ENCODE results near the gene PPIL4. TPM values are rescaled to one million over a fixed set of nuclear protein-coding genes. Genes with fewer than 3 reads are reported as not detected.
A peak's percentile ranks its signal among the peaks of the same experiment; 100 is the strongest.

The PPIL4 gene
- total and polyA plus RNA-seq, 2 of the 13 experiments (the other 11 are each of a cell fraction or from before 2014, with no cell fraction given): 5.5 to 46.0 TPM

GRCh38 chr6:149545754-149546471 lies at the start of gene PPIL4 (continued):
- peak; percentile 89 for TF ChIP-seq ZNF687 (CRISPR knock-in tag; IDR thresholded peaks at IDR 0.05)
- no peak; the same call in none of the 2 replicates for TF ChIP-seq TP53 (CRISPR knock-in tag; conservative IDR thresholded peaks at IDR 0.05)
- no peak for TF ChIP-seq RBM22 (optimal IDR thresholded peaks at IDR 0.05; ENCODE audit: low read length)
- 0 out of 2 replicates have a peak, but pooled peaks have one; percentile 62 for TF ChIP-seq ZNF83 (CRISPR knock-in tag; IDR thresholded peaks at IDR 0.05; ENCODE audit: borderline replicate concordance)
- TF ChIP-seq ZNF737 (CRISPR knock-in tag; IDR thresholded peaks at IDR 0.05; ENCODE audit: borderline replicate concordance): peak; percentile 87; the same call in 1 of the 2 replicates
- TF ChIP-seq ZNF180 (CRISPR knock-in tag; IDR thresholded peaks at IDR 0.05; ENCODE audit: borderline replicate concordance, low read depth): 0 out of 2 replicates have a peak, but pooled peaks have one; percentile 58
- TF ChIP-seq KDM5A (IDR thresholded peaks at IDR 0.05; ENCODE audit: borderline replicate concordance, low read length): peak; percentile 99
- TF ChIP-seq ZBTB21 (CRISPR knock-in tag; IDR thresholded peaks at IDR 0.05): peak; percentile 84
- TF ChIP-seq, protein P1, sequence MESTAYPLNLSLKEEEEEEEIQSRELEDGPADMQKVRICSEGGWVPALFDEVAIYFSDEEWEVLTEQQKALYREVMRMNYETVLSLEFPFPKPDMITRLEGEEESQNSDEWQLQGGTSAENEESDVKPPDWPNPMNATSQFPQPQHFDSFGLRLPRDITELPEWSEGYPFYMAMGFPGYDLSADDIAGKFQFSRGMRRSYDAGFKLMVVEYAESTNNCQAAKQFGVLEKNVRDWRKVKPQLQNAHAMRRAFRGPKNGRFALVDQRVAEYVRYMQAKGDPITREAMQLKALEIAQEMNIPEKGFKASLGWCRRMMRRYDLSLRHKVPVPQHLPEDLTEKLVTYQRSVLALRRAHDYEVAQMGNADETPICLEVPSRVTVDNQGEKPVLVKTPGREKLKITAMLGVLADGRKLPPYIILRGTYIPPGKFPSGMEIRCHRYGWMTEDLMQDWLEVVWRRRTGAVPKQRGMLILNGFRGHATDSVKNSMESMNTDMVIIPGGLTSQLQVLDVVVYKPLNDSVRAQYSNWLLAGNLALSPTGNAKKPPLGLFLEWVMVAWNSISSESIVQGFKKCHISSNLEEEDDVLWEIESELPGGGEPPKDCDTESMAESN (CRISPR knock-in tag; conservative IDR thresholded peaks at IDR 0.05): peak; percentile 84; the same call in 1 of the 2 replicates
- peak; percentile 92 for TF ChIP-seq KLF11 (CRISPR knock-in tag; IDR thresholded peaks at IDR 0.05)
- peak; percentile 80 for TF ChIP-seq NRL (CRISPR knock-in tag; IDR thresholded peaks at IDR 0.05; ENCODE audit: borderline replicate concordance)
- TF ChIP-seq GABPB1 (CRISPR knock-in tag; IDR thresholded peaks at IDR 0.05): peak; percentile 99
- peak; percentile 90 for TF ChIP-seq ZNF501 (CRISPR knock-in tag; IDR thresholded peaks at IDR 0.05)
- TF ChIP-seq ATF7-NPFF (CRISPR knock-in tag; IDR thresholded peaks at IDR 0.05; ENCODE audit: low read depth): peak; percentile 51; the same call in 1 of the 2 replicates
- peak; percentile 32; the same call in 1 of the 2 replicates for TF ChIP-seq ZNF782 (CRISPR knock-in tag; IDR thresholded peaks at IDR 0.05; ENCODE audit: borderline replicate concordance)
- TF ChIP-seq SKIL (CRISPR knock-in tag; IDR thresholded peaks at IDR 0.05; ENCODE audit: borderline replicate concordance): peak; percentile 14; the same call in 1 of the 2 replicates
- TF ChIP-seq ZNF350 (CRISPR knock-in tag; IDR thresholded peaks at IDR 0.05; ENCODE audit: borderline replicate concordance, low read depth): peak; percentile 98
- TF ChIP-seq ZNF746 (CRISPR knock-in tag; IDR thresholded peaks at IDR 0.05): 0 out of 2 replicates have a peak, but pooled peaks have one; percentile 28
- peak; percentile 99 for TF ChIP-seq ETV5 (CRISPR knock-in tag; IDR thresholded peaks at IDR 0.05; ENCODE audit: borderline replicate concordance)
- no peak for TF ChIP-seq ZNF101 (CRISPR knock-in tag; IDR thresholded peaks at IDR 0.05; ENCODE audit: borderline replicate concordance, low read depth)
- peak; percentile 48 for TF ChIP-seq STAG1 (CRISPR knock-in tag; IDR thresholded peaks at IDR 0.05)
